A549 (cell line): ENCODE data around the gene HOXA7.

Experiments used
- BHLHE40 ChIP-seq: IDR thresholded peaks from 2 replicates; pipeline ENCODE4 v1.6.1; 2012; ENCODE audit warnings: low read depth, low read length, inconsistent platforms
- EP300 ChIP-seq, 2 experiments: fragments of >200 bp; sonication (Bioruptor Twin); formaldehyde crosslinking; IDR thresholded peaks; 2 replicates in 1 of 2; 3 replicates in 1 of 2; pipeline ENCODE4 v1.6.1; 2016 to 2017
- RAD21 ChIP-seq, 2 experiments: fragments of >200 bp in 1 of 2; sonication (Bioruptor Twin) in 1 of 2; formaldehyde crosslinking in 1 of 2; IDR thresholded peaks in 1 of 2; conservative IDR thresholded peaks in 1 of 2; 2 replicates in 1 of 2; 3 replicates in 1 of 2; pipeline ENCODE4 v1.6.1; 2012 to 2018; ENCODE audit warnings: inconsistent platforms in 1 of 2
- REST ChIP-seq: fragments of 200-600 bp; sonication (generic); IDR thresholded peaks from 2 replicates; pipeline ENCODE4 v1.6.1; 2016; ENCODE audit warnings: antibody characterized with exemption, mild to moderate bottlenecking, moderate library complexity
- TF ChIP-seq, protein P1 (sequence below): fragments of >200 bp; sonication (Bioruptor Twin); formaldehyde crosslinking; IDR thresholded peaks from 3 replicates; pipeline ENCODE4 v1.5.1; 2016

GRCh38 chr7:27138985-27139333 lies 17.5 kb downstream of the HOXA7 start:
- no peak for TF ChIP-seq RAD21 (conservative IDR thresholded peaks at IDR 0.05 in 1 of 2, IDR thresholded peaks at IDR 0.05 in 1 of 2)
- no peak for TF ChIP-seq BHLHE40
- TF ChIP-seq, protein P1, sequence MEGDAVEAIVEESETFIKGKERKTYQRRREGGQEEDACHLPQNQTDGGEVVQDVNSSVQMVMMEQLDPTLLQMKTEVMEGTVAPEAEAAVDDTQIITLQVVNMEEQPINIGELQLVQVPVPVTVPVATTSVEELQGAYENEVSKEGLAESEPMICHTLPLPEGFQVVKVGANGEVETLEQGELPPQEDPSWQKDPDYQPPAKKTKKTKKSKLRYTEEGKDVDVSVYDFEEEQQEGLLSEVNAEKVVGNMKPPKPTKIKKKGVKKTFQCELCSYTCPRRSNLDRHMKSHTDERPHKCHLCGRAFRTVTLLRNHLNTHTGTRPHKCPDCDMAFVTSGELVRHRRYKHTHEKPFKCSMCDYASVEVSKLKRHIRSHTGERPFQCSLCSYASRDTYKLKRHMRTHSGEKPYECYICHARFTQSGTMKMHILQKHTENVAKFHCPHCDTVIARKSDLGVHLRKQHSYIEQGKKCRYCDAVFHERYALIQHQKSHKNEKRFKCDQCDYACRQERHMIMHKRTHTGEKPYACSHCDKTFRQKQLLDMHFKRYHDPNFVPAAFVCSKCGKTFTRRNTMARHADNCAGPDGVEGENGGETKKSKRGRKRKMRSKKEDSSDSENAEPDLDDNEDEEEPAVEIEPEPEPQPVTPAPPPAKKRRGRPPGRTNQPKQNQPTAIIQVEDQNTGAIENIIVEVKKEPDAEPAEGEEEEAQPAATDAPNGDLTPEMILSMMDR: no peak
- TF ChIP-seq EP300 (IDR thresholded peaks at IDR 0.05): no peak
- no peak for TF ChIP-seq REST
